NCI-H1048 (cell line): ENCODE measurements around the gene SLC13A2.
"Not testable (repeated sequence)": the region's sequence is repeated elsewhere in the genome, so short reads cannot be mapped to it uniquely, and the experiment has no call there.

Source experiments
- DNase-seq: peaks from one replicate; lab custom pipeline; 2025; lab: John Stamatoyannopoulos, UW

The SLC13A2 gene

DNA sequence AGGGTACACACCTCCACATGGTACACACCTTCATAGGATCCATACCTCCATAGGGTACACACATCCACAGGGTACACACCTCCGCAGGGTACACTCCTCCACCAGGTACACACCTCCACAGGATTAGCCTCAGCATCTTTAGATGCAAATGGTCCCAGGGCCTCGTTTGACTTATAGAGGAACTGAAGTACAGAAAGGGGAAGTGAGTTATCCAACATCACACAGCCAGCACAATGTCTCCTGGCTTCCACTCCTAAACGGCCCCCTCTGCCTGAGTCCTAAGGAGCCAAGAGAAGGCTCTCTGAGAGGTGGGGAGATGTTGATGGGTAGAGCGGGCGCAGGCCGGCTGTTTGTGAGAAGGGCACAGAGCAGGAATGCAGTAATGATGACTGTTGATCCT lies 44.7 kb downstream of the SLC13A2 start:
- DNase-seq: no peak

DNA sequence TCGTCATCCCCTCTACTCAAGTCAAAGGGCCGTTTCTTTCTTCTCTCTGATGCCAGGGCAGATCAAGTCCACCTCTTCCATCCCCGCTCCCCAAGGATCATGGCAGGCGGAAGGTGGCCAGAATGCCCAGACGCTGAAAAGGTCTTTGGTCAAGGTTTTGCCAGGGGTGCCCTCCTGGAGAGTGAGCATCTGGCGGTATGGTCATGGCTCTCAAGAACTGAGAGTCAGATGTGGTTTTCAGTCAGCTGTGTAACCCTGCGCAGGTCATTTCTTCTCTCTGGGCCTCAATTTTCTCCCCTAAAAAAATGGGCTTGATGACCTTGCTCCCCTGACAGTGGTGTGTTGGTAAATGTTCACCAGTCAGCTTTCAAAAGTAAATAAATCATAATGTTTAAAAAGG lies 45.1 kb downstream of the SLC13A2 start:
- no peak for DNase-seq

DNA sequence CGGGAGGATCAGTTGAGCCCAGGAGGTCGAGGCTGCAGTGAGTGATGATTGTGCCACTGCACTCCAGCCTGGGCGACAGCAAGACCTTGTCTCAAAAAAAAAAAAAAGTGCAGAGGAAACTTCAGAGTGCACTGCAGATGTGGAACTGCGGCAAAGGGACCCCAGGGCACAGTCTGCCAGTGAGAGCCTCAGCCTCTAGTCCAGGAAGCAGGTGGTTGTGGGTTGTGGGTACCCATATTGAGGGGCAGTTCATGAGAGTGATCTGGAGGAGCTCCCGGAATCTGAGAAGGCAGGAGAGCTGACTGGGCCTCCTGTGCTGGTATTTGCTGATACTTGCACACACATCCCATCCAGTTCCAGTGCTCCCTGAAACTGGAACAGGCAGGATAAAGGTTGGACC lies 45.8 kb downstream of the SLC13A2 start:
- no peak for DNase-seq

DNA sequence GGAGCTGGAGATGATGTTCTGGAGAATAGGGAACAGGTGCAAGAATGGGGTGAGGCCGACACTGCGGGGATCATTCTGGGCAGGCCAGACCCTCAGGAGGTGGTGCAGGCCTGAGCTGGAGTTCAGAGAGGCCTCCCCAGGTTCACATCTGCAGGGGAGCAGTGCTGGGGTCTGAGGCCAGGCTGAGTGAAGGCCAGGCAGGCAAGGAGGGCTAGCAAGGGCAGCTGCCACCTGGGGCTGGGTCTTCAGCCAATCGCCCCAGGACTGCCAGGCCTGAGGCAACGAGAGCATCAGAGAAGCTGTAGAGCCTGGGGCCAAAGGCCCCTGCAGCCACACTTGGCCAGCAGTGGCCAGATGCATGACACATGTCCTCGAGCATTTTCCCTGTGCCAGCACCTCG lies 47.2 kb downstream of the SLC13A2 start:
- no peak for DNase-seq

DNA sequence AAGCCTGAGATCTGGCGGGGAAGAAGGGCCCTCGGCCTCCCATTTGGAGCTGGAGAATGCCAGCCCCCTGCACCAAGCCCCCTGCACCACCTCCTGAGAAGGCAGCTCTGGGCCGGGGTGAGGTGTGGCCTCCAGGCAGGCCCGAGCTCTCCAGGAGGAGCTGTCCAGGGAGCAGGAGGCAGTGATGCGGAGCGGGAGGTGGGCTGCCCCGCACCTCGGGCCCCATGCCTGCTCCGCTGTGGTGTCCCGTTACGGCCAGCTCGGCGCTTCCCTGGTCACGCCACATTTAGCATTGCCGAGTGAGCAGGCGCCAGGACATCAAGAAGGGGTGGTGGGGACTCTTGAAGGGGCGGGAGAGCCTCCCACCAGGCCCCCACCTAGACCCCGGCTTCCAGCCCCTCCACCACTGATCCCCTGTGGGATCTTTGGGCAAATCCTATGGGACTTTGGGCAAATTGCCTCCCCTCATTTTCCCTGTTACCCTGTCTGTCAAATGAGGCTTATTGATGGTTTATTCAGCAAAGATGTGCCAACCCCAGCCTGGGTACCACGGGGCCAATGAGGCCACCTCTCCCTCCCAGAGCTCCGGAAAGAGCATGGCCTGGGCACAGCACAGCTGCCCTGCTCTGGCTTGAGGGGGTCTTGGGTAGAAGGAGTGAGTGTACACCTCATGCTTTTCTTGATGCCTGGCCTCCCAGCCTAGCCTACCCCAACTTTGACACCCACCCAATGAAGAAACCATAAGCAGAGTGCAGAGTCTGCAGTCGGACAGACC lies 48.1 kb downstream of the SLC13A2 start:
- no peak for DNase-seq

DNA sequence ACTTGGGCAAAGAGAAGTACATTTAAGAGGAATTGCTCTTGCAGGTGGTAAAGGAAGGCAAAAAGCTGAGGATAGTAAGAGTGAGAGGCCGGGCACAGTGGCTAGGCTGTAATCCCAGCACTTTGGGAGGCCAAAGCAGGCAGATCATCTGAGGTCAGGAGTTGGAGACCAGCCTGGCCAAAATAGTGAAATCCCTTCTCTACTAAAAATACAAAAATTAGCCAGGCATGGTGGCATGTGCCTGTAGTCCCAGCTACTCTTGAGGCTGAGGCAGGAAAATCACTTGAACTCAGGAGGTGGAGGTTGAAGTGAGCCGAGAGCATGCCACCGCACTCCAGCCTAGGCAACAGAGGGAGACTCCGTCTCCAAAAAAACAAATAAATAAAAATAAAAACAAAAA lies 48.8 kb downstream of the SLC13A2 start:
- DNase-seq: not testable (repeated sequence)

DNA sequence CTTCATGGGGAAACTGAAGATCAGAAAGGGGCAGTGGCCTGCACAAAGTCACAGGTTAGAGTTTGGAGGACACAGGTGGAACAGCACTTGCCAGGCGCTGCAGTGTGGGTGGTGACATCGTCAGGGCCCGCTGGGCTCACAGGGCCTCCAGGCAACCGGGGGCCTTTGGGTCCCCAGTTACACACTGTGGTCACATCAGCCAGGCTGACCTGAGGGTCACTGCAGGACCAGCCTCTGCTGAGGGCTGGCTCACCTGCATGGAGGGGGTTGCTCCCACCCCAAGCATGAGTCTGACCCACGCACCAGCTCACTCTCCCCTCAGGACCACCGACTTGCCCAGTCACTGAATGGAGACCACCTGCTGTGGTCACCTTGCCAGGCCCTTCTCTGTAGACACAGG lies 49.7 kb downstream of the SLC13A2 start:
- DNase-seq: no peak

DNA sequence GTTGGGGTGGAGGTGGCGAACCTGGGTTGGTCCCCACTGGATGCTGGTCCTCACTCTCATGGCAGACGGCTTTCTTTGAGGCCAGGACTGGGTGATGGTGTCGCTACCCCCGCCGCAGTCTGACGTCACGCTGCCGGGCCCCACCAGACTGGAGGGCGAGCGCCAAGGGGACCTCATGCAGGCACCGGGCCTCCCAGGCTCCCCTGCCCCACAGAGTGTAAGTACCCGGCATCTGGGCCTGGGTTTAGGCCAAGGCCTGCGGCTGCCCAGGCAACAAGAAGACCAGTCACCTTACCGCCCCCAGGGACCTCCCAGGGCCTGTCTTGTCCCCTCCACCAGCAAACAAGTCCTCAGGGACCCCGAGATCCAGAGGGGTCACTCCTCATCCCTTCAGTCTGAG lies 50.4 kb downstream of the SLC13A2 start:
- DNase-seq: no peak

DNA sequence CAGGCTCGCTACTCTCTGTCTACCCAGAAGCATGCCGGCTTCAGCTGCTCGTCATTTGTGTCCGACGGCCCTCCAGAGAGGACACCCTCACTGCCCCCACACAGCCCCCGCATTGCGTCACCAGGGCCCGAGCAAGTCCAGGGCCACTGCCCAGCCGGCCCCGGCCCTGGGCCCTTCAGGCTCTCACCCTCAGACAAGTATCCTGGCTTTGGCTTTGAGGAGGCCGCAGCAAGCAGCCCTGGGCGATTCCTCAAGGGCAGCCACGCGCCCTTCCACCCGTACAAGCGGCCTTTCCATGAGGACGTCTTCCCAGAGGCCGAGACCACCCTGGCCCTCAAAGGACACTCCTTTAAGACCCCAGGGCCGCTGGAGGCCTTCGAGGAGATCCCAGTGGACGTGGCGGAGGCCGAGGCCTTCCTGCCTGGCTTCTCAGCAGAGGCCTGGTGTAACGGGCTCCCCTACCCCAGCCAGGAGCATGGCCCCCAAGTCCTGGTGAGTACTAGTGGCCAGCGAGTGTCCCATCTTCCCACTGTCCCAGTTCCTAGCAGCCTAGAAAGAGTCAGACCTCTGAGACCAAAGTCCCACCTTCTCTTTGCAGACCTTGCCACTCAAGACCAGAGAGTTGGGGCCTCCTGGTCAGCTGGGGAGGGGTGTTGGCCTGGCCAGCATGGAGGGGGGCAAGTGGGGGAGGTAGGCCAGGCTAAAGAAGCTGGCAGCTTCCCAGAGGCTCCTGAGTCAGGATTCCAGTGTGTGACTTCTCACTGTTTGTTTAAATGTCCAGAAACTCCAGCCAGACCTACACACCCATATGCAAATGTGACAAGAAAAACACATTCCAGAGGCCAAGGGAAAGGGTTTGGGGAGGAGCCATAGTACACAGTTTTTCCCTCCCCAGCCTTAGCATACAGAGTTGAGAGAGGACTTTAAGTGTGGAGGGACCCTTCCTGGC lies 51.3 kb downstream of the SLC13A2 start:
- DNase-seq: no peak

DNA sequence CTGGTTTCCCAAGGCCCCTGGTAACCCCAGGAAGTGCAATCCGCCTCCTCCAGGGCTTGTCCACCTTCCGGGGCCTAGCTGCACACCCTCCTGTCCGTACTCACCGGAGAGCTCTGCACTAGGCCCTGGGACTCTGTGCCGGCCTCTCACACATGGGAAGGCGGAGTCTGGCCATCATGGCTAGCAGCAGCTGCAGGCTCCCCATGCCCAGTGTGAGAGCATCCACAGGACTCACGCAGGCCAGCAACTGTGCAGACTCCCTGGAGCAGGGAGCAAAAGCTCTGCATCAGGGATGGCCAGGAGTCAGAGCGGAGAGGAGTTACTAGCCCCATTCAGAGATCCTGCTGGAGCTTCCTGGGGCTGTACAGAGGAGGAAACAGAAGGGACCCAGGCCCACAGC lies 52.9 kb downstream of the SLC13A2 start:
- no peak for DNase-seq

DNA sequence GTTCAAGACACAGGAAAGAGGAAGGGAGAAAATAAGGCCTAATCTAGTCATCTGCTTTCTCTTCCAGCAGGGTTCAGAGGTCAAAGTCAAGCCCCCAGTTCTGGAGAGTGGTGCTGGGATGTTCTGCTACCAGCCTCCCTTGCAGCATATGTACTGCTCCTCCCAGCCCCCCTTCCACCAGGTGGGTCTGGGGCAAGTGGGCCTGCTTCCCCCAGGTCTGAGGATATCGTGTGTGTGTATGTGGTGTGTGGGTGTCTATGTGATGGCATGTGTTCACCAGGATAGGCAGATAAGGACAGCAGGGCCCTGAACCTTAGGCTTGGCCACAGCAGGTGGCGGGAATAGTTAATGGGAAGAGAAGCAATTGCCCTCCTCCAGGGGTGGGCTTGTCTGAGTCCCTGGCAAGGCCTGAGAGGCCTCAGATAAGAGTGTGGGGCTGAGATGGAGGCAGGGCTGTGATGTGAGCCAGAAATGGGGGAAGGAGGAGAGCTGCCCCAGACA lies 53.8 kb downstream of the SLC13A2 start:
- no peak for DNase-seq

DNA sequence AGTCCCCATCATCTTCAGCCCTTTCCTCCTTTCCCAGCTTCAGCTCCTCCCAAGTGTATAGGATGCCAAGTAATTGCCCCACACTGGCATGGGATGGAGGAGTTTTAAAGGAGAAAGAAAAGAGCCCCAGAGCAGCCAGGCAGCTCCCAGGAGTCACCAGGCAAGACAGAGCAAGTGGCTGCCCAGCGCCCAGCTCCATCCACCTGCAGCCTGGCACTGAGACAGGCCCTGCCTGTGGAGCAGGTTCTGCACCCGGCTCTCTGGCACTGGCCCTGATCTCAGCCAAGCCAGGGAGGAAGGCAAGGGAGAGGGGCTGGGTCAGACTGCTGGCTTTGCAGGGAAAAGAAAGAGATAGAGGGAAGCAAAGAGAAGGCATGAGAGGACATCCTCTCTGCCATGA lies 54.4 kb downstream of the SLC13A2 start:
- no peak for DNase-seq

DNA sequence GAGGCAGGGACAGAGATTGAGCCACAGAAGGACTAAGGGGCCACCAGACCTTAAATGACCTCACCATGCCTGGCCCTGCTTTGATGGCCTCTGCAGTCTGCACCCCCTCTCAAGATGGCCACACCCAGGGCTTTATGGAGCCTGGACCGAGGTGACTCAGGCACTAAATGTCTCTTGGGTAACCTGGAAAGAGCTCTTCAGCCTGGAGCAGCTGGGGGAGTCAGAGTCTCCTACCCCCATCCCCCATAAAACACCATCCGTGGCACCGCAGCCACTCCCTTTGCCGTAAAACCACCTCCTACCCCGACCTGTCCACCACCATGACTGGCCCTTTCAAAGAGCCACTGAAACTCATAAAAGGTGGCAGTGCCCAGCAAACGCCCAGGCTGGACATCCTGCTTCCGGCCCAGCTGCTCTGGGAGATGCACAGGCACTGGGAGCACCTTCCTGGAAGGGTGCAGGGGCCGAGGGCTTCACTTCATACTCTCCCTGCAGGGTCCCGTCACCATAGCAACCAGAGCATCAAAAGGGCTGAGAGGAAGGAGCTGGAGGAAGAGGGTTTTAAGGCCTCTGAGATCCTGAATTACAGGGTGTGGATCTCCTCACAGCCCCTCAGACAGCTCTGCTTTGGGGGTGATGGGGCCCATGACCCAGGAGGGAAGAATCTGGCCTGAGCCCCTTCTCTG lies 55.0 kb downstream of the SLC13A2 start:
- DNase-seq: no peak

DNA sequence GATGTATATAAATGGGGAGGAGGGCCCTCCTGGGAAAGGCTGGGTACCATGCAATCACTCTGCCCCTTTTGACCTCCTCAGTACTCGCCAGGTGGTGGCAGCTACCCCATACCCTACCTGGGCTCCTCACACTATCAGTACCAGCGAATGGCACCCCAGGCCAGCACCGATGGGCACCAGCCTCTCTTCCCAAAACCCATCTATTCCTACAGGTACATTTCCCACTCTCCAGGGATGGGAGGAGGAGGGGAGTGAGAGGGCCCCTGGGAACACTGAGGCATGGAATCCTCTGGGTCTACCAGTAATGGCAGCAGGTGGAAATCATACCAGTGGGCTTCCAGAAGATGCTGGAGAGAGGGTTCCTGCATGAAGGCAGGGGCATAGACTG lies 55.6 kb downstream of the SLC13A2 start:
- no peak for DNase-seq

DNA sequence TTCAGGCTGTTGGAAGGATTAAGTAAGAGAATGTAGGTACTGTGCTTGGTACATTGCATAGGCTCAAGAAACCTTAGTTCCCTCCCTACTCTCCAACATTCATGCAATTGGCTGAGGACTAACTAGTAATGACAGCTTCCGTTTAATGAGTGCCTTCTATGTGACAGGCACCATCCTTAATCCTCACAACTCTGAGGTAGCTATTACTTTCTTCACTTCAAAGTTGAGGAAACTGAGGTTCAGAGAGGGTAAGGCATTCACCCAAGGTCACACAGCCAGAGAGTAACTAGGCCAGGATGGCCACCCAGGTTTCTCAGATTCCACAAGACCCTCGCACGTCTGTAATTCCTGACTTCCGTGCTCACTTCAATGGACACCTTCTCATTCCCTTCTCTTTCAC lies 56.8 kb downstream of the SLC13A2 start:
- no peak for DNase-seq

DNA sequence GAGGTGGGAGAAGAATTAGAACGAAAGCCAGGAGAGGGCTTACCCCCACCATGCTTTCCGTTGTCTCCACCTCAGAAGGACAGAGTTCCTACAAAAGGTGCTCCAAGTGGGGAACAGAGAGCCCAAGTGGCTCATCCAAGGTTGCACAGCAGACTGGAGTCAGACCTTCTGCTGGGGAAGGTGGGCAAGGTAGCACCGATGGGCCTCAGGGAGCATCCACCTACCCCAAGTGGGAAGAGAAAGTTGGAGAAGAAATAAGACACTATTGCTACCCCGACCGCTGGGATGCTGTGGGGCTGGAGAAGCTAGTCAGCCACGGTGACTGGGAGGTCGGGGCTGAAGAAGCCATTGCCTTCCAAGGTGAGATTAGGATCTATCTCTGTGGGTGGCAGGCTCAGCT lies 57.5 kb downstream of the SLC13A2 start:
- DNase-seq: no peak

DNA sequence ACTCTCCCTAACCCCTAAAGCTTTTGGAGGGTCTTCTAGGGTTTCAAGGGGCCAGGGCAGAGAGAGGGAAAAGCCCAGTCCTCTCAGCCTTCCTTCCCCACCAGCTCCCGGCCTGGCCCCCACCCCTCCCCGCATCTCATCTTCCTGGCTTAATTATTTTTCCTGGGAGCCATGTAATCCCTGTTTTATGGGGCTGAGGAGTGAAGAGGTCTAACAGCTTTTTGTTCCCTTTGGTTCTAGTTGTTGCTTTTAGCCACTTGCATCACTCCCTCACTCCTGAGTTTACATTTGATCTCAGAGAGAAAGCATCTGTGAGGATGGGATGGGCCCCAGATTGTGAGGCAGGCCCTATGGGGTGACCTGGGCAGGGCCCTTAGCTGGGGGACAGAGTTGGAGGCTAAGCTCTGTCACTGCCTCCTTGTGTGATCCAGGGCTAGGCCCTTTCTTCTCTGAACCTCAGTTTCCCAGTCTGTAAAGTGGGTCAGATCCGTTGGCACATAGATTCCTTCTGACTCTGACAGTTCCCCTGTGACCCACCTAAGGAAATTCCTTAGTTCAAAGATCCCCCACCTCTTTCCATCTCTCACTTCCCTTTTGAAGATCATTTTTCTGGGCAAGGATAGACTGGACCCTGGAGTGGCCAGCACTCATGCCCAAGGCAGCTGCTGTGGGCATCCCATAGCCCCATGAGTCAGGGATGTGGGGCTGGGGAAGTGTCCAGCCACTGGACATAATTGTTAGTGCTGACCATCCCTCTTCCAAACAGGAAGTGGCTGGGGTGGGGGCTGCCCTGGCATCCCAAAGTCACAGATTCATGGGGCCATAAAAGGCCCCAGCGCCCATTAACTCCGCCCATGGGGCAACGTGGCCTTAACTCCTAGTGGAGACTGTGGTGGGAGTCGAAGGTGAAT lies 58.9 kb downstream of the SLC13A2 start:
- DNase-seq: no peak

DNA sequence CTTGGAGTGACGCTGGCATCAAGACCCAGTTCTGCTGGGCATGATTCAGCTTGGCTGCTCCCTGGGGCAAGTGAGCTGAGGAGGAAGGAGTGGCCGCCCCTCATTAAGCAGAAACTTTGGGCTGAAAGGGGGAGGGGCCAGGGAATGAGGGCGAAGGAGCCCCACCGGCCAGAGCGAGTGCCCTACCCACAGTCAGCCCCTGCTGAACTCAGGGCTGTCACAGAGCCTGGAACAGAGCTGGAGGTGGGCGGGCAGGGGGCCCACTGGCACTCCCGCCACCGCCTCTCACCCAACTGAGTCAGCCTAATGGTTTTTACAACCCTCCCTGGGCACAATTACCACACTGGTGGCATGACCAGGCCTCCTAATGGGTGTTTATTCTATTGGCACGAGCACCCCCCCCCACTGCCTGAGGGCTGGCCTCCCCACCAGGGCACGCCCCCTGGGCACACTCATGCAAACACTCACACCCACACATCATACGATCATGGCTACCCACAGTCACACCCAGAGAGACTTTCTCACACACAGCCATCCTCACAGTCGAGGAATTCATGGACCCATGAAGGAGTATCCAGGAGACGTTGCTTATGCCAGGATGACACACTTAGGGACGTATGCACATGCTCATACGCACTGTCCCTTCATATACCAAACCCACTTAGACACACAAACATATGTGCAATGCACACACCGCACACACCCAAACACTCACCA lies 59.8 kb downstream of the SLC13A2 start:
- no peak for DNase-seq

DNA sequence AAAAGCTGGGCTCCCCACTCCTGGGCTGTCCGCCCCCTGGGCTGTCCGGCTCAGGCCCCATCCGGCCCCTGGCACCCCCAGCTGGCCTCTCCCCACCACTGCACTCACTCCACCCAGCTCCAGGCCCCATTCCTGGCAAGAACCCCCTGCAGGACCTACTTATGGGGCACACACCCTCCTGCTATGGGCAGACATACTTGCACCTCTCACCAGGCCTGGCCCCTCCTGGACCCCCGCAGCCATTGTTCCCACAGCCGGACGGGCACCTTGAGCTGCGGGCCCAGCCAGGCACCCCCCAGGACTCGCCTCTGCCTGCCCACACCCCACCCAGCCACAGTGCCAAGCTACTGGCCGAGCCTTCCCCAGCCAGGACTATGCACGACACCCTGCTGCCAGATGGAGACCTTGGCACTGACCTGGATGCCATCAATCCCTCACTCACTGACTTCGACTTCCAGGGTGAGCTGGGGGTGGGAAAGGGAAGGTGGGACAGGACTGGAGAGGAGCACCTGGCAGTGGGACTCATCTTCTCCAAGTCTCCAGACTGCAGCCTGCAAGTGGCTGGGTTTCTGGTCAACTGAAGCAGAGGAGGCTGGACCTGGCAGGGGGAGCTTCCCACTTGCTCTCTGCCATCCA lies 61.4 kb downstream of the SLC13A2 start:
- no peak for DNase-seq

DNA sequence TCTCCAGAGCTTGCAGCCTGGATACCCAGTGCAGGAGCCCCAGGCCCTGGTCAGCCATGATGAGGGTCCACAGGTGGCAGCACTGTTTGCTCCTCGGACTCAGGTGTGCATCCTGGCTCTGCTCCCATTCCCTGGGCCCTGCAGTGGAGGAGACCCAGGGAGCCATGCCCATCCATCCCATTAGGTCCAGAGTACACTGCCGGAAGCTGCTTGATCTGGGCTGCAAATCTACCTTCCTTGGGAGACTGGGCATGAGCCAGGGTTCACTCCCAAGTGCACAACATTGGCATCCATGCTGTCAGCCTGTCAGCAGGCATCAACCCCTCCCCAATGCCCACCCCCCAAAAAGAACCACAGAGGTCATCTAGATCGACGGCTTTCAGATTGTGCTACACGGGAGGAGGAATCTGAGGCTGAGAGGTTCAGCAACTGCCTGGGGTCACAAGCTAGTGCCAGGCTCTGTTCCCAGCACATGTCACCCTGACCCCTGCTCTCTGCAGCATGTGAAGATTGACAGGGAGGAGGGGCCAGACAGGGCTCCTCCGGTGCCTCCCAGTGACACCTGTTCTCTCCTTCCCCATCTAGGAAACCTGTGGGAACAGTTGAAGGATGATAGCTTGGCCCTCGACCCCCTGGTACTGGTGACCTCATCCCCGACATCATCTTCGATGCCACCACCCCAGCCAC lies 63.2 kb downstream of the SLC13A2 start:
- DNase-seq: no peak
